Pons (tissue), 1 donor: ENCODE measurements around the gene CDX1.

Experiments used
- DNase-seq: peaks from one replicate; pipeline ENCODE4 v3.0.0-alpha.2; 2016; ENCODE audit warnings: low spot score

CDX1 gene

GRCh38 chr5:150166650-150167511, at the start of gene CDX1:
TSS of gene CDX1 (plus strand) at chr5:150166778. CDS start at chr5:150166877, 99 bp downstream.
- DNase-seq: no peak

- no peak for DNase-seq
These were observed 48.5 kb upstream of the CDX1 start for GRCh38 chr5:150117945-150118560.

- DNase-seq: no peak
These were observed 47.9 kb upstream of the CDX1 start for GRCh38 chr5:150118561-150119229.

DNA sequence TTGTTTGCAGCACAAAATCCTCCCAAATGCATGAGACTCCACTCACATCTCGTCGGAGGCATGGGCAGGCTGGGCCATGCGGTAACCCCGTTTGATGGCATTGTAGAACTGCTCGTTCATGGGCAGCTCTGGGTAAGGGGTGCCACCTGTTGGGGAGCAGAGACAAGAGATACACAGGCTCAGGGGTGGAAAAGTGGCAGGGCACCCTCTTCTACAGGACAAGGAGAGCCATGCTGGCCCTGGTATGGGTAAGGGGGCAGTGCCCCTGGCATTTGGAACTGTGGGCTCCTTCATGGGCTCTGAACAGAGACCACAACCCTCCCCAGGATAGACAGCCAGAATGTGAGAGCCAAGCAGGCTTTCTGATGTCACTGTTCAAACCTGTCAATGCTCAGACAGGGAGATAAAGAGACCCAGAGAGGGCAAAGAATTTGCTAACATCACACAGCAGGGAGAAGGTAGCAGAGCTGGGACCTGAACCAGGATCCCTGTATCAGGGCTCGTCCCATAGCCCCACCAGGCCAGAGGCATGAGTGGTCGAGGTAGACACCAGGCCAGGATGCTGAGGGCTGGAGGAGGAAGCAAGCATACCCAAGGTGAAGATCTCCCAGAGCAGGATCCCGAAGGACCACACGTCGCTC, 47.0 kb upstream of the CDX1 start:
- peak; percentile 41 for DNase-seq

GRCh38 chr5:150120062-150120441, 46.5 kb upstream of the CDX1 start:
- no peak for DNase-seq

DNA sequence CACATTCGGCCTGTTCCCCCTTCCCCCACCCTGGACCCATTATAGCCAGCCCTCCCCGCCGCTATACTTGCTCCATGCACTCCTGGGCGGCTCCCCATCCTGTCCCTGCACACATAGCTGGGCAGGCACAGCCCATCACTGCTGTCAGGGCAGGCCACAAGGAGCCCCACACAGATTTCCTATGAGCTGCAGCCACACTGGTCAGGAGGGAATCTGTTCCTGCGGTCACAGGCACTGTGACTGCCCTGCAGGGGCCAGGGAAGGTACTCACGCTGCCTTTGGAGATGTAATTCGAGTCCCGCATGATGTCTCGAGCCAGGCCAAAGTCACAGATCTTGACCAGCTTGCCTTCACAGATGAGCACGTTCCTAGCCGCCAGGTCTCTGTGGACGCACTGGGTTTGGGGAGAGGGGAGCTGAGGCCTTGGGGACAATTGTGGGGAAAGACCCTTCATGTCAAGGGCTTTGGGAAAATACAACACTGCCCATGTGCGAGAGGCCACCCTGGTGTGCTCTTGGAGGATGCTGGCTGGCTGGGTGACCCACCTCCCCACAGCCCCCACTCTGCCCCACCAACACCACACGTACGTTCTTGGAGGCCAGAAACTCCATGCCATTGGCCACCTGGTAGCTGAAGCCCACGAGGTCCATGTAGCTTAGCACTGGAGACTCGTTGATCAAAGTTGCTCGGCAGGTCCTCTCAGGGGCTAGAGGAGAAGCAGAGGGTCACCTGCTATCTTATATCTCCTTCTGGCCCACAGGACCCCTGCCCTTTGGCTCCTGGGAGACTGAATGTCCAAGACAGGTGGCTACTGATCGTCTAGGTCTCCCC, 45.7 kb upstream of the CDX1 start:
- DNase-seq: no peak

DNA sequence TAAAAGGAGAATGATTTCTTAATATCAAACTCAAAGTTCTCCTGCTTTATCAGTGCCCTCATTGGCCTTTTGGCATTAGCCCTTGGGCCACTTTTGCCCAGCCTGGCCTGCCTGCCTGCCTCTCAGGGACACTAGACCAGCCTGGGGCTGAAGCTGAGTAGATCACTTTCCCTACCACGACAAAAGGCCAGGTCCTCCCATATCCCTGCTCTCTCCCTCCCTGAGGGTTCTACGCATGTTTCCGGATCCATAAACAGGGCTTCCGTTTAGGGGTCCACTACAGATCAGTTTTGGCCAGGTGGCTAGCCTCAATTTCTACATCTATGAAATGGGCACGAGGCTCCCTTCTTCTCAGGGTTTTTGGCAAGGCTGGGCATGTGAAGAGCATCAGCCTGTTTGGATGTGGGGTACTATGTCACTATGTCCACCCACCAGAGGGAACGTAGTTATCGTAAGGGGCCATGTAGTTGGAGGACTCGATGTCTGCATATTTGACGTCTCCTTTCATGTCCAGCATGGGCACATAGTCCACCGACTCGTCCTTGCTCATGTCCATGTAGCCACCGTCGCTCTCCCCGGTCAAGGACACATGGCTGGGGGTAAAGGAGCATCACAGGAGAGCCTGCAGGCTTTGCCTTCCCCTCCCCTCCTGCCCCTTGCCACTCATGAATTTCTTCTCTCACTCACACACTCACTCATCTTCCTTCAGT, 45.0 kb upstream of the CDX1 start:
- no peak for DNase-seq

GRCh38 chr5:150122158-150122510, 44.4 kb upstream of the CDX1 start:
- DNase-seq: no peak

- DNase-seq: no peak
These were observed 43.8 kb upstream of the CDX1 start for GRCh38 chr5:150122536-150123481.

DNA sequence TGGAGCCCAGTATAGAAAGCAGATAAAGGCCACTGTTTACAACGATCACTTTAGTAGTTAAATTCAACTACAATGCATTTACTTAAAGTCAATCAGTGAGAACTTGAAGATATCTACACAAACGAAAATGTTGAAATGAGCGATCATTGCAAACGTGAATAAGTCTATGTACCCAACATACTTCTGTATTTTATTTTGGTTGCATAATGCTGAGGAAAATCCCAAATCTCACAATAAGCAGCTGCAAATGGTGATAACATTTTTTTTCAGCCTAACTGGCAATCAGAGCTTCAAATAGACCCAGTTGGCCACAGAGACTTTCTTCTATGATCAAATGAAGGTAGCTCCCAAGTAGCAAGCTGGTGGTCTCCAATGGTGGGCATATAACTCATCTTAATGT, 43.0 kb upstream of the CDX1 start:
- DNase-seq: no peak

DNA sequence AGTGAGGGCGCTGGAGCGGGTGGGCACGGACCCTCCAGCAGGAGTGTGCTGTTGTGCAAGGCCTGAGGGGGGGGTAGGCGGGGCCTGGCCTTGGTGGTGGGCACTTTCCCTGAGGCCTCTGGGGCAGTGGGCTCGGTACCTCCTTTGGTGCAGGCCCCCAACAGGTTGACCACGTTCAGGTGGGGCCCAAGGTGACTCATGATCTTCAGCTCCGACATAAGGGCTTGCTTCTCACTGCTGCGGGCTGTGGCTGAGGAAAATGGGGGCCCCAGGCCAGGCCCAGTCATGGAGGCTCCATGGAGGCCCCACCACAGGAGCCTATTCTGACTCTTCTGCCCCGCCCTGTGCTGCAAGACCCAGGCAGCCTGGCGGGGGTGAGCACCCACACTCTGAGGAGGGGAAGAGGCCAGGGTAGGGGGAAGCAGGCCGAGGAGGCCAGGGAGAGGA, 42.4 kb upstream of the CDX1 start:
- DNase-seq: no peak

- DNase-seq: no peak
These were observed 42.0 kb upstream of the CDX1 start for GRCh38 chr5:150124596-150124995.

GRCh38 chr5:150125334-150125733, 41.2 kb upstream of the CDX1 start:
- no peak for DNase-seq

DNA sequence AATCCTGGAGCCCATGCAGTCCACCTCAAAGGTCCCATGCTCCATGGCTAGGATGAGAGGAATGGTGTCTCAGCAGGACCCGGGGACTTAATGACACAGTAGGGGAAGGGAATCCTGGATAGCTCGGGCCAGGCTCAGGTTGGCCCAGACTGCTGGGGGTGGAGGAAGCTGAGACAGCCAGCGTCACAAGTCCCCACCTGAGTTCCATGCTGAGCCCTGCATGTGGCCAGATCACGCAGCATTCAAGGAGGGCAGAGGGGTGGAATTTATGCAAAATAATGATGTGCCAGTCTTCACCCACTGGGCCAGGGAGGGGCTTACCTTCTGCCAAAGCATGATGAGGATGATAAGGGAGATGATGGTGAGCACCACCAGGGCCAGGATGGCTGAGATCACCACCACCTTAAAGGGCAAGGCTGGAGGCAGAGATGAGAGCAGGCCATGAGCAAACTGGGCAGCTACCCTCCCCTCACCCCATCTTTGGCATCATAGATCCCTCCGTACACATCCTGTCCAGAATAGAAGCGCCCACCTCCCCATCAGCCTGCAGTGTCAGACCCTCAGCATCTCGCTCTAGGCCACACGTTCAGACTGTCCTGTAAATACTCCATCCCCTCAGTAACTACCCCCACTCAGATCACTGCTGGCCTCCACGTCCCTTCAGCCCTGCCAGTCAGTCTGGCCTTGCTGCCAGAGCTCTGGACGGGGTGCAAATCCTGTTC, 40.2 kb upstream of the CDX1 start:
- no peak for DNase-seq

GRCh38 chr5:150126921-150127265, 39.7 kb upstream of the CDX1 start:
- DNase-seq: no peak

GRCh38 chr5:150129454-150129812, 37.1 kb upstream of the CDX1 start:
- DNase-seq: no peak

DNA sequence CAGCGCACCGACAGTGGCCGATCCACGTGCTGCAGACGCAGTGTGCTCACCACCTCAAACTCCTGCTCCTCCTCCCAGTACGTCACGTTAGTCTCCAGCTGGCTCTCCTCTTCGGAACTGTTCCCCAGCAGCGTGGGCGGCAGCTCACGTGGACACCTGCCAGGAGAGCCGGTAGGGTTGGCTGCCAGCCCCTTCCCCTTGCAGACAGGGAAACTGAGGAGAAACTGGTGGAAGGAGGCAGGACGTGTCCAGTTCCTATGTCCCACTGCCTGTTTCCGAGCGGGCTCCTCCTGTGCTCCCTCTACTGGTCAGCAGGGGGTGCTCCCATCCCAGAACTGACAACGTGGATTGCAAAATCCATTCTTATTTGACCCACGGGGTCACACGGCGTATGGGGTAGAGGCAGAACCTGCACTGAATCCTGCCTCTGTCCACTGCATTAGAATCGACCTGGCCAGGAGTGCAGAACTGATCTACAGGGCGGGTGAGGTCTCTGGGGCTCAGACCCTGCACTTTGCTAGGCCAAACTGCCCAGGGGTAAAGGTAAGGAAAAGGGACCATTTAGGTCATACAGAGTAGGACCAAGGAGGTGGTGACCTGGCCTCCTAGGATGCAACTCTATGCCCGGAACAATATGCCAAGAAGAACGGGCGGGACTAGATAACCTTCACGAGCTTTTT, 36.6 kb upstream of the CDX1 start:
- DNase-seq: peak; percentile 56

- no peak for DNase-seq
These were observed 36.1 kb upstream of the CDX1 start for GRCh38 chr5:150130493-150130922.

DNA sequence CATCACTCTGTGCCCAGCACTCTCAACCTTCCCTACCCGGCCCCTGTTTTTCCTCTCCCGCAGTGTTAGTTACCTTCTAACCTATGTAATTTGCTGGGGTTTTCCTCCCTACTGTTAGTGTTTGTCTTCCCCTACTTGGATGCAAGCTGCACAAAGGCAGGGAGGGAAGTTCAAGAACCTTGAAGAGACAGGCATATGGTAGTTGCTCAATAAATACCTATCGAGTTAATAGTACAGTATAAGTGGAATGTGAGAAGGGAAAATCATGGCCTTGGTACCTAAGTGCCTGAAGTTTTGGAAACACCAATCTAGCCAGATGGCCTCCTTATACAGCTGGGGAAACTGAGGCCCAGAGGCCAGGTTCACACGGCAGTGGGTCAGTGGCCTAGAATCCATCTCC, 35.1 kb upstream of the CDX1 start:
- DNase-seq: no peak
